Activated T-cell treated with anti-CD3 and anti-CD28 coated beads, Interleukin-2, amount 50 U/mL, for 1 hour (primary cell): ENCODE measurements around the gene PDZD7.
"Not testable (repeated sequence)": the region's sequence is repeated elsewhere in the genome, so short reads cannot be mapped to it uniquely, and the experiment has no call there.

ENCODE experiments used
- DNase-seq: peaks from one replicate; pipeline ENCODE4 v3.0.0-alpha.2; 2020

PDZD7 gene

GRCh38 chr10:101038484-101038883 lies 7.6 kb upstream of the PDZD7 start:
- no peak for DNase-seq

GRCh38 chr10:101036726-101037125 lies 5.8 kb upstream of the PDZD7 start:
- DNase-seq: no peak

GRCh38 chr10:101035916-101036702 lies 5.2 kb upstream of the PDZD7 start:
- DNase-seq: no peak

DNA sequence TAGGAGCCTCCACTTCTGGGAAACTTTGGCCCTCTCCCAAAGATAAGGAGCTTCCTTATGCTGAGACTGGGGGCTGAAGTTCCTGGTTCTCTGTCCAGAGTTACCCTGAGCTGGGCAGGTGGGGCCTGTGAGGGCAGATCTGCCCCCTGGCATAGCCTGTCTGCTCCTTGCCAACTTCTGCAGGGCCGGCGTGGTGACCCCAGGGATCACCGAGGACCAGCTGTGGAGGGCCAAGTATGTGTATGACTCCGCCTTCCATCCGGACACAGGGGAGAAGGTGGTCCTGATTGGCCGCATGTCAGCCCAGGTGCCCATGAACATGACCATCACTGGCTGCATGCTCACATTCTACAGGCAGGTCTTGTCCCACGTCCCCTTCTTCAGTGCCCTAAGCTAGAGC lies 4.4 kb upstream of the PDZD7 start:
- DNase-seq: no peak

DNA sequence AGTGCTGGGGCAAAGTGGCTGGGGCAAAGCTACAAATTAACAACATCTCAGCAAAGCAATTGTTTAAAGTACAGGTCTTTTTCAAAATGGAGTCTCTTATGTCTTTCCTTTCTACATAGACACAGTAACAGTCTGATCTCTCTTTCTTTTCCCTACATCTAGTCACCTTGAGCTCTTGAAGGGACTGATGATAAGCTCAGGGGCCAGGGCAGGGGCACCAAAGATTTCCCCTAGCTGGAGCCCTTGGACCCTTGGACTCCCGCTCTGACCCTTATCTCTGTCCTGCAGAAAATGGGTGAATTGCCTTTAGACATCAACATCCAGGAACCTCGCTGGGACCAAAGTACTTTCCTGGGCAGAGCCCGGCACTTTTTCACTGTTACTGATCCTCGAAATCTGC lies 3.5 kb upstream of the PDZD7 start:
- DNase-seq: not testable (repeated sequence)

DNA sequence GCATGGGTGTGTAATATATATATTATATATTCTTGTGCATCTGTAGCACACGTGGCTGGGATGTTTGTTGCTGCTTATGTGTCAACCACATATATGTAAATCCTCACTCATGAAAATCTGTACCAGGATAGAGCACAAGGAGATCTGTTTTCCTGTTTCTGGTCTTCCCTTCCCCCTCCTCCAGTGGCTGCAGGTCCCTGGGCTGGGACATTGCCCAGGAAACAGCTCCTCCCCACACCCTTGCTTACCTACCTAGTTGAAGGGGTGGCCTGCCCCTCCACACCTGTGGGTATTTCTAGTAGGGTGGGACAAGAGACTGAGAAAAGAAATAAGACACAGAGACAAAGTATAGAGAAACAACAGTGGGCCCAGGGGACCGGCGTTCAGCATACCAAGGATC lies 2.3 kb upstream of the PDZD7 start:
- no peak for DNase-seq

- DNase-seq: no peak
These were observed 1.8 kb upstream of the PDZD7 start for GRCh38 chr10:101032637-101033224.

DNA sequence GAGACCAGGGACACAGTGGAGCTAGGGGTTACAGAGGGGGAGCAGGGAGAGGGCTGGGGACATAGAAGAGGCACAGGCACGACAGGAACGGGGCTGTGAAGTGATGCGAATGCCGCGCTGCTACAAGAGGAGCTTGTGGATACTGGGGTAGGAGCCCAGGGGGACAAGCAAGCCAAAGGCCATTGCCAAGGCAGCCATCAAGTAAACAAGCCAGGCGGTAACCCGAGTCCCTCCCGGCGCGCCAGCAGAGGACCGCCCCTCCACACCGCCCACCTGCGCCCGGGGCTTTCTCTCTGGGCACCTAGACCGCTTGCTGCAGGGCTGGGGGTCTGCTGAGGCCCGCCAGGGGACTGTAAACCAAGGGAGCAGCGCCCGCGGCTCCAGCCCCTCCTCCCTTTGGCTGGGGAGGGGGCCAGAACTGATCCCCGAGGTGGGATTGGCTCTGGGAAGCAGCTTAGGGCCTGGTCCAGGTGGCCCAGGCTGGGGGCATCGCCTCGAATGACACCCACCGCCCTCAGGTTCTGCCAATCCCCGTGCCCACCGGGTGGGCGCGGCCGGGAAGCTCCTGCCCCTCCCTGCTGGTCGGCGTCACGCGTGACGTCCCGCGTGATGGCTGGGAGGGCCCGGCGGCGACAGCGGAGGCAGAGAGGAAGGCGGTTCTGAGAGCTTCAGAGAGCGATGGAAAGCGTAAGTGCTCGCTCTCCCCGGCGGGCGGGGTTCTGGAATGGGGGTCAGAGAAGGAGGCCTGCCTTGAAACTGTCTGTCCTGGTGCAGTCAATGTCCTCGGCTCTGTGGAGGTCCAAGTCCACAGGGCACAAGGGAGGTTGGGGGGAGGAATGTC lies 1.1 kb upstream of the PDZD7 start:
- peak; percentile 89 for DNase-seq

DNA sequence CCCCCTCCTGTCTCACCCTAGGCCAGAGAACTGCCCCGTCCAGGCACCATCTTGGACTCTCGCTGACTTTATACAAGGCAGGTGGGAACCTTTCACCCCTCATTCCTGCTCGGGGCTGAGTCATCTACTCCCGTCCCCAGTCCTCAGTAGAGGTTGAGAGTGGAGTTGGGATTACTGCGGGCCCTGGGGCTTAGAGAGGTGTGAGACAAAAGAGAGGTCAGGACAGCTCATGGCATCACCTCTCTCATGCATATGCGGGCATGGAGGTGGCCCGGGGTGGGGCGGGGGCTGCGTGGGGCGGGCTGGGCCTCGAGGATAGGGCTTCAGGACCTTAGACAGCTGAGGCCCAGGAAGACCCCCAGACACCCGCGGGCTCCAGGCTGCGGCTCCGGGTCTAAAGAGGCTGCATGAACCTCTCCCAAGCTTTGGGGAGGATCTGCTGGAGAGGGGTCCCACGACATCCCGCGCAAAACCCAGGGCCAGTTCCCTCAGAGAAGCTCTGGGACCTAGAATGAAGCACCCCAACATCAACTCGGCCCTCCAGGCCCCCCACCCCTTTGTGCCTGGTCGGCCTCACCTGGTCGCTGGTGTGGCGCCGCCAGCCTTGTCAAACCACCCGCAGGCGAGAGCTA lies 317 bp downstream of the PDZD7 start:
- DNase-seq: no peak

DNA sequence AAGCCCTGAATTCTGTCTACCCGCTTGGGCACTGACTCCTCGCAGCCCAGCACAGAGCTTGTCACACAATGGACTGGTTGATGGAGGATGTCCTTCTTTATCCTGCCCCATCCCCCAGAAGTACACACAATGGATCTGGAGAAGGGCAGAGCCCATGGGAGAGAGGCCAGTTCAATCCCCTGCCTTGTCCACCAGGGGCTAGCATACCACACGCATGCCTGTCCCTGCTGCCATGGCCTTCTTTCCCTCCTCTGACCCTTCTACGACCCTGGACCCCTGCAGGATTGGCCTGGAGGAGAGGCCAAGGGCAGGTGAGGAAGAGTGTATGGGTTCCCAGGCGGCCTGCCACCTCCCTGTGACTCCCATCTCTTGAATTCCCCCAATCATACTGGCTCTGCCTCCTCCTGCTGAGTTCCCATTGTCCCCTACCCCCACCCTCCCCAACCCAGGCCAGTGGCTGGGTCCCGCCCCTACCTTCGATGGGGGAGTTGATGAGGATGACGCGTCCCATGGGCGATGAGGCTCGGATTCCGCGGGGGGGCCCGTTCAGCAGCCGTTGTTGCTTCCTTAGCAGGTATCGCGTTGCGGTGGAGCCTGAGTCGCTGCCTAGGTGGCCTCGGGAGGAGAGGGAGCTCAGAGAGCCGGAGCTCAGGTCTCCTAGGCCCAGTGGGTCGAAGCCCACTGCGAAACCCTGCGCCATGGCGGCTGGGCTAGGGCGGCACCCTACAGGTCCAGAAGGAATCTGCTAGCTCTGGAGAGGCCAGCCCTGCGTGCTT lies 1.2 kb downstream of the PDZD7 start:
- DNase-seq: no peak

DNA sequence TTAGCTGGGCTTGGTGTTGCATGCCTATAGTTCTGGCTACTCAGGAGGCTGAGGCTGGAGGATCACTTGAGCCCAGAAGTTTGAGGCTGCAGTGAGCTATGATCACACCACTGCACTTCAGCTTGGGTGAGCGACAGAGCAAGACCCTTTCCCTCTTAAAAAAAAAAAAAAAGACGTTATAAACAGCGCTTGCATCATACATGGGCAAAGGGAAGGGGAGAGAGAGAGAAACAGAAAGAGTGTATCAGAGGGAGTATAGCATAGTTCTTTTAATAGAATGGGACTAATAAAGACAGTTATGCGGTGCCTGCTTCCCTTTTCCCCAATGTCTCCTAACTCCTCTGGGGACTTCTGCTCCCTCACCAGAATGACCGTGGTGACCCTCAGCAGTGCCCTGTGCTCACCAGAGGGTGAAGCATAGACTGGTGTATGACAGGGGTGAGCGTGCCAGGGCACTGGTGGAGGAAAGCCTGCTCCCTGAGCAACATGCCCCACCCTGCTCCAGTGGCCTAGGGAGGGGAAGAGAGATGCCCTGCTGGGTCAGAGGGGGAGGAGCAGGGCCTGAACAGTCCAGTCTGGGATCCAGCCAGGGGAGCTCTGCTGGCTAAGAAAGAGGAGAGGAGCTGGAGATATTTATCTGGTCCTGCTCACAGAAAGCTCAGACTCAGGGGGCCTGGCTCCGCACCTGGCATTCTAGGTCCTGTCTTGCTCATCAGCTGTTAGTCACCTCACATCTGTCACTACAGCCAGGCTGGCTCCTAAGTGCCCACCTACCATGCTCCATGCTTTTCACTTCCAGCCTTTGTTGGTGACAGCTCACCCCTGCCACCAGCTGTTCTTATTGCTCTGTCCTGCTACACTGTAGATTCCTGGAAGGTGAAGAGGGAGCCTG lies 2.2 kb downstream of the PDZD7 start:
- no peak for DNase-seq

DNA sequence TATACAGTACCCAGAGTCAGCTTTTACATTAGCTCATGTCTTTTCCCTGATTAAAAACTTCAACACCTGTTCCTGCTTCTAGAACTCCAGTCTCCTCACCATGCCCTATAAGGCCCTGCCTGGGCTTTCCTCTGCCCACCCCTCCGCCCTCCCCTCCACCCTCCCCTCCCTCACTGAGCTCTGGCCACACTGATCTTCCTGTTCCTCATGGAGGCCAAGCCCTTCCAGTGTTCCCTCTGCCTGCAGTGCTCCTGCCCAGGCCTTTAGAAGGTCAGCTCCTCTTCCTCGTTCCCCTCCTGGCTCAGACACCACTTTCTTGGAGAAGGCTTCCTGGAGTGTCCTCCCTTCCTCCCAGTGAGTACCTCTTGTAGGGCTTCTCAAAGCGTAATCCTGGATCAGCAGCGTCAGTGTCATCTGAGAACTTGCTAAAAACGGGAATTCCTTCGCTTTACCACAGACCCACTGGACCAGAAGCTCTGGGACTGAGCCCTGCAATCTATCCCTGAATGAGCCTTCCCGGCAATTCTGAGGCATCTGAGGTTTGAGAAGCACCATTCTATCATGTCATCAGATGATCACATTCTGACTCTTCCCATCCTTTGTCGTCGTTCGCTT lies 3.7 kb downstream of the PDZD7 start:
- DNase-seq: no peak

GRCh38 chr10:101022967-101023705 lies 7.8 kb downstream of the PDZD7 start:
- no peak for DNase-seq

DNA sequence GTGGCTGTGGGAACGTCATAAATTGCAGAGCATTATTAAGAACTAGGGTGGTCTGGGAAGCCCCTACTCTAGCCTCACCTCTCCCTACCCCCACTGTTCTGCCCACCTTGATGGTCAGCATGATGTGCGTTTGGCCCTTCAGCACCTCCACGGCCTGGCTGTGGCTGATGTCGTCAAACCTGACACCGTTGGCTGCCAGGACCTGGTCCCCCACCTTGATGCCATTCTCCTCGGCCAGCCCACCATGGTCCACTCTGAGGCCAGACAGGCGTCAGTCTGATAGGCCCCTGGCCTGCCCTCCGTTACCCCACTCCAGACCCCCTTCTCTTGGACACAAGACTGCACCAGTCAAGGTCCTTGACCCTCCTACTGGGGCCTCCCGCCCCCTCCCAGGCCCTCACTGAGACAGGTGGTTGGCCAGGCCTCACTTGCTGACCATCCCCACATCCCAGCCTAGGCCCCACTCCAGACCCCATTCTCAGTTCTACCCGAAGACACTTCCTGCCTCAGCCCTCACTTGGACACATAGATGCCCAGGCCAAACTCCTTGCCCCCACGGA lies 9.2 kb downstream of the PDZD7 start:
- DNase-seq: no peak

DNA sequence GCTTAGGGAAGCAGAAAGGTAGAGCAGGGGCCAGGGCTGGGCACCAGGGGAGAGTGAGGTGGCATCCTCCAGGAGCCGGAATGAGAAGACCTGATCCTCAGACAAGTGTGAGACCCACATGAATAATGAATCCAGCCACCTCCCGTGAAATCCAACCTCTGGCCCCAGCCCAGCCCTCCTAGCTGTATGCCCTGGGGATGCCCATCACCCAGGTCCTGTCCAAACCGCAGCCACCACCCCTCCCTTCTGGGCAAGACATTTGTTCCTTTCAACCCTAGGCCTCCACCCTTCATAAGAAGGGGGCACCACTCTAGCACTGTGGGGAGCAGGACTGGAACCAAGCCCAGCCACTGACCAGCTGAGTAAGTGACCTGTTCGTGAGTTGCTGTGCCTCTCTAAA lies 9.7 kb downstream of the PDZD7 start:
- no peak for DNase-seq

DNA sequence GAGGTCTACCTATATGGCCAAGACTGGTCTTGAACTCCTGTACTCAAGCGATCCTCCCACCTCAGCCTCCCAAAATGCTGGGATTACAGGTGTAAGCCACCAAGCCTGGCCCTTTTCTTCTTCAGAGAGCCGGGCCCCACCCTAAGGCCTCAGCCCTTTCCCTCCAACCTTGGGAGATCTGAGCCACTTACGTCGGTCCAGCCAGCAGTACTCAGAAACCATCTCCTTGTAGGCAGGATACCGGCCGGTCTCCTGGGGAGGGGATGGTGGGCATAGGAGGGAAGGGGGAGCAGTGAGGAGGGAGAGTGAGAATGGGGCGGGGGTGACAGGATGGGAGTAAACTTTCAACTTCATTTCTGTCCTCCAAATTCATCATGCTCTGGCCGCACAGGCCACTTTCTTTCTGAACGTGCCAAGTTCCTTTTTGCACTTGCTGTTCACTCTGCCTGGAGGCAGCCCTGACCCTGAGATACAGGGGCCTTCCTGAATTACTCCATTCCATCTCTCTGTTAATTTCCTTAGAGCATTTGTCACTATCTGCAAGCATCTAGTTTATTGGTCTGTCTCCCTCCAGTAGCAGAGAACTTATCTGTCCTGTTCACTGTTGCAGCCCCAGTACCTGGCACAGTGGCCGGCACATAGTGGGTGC lies 10.4 kb downstream of the PDZD7 start:
- no peak for DNase-seq

DNA sequence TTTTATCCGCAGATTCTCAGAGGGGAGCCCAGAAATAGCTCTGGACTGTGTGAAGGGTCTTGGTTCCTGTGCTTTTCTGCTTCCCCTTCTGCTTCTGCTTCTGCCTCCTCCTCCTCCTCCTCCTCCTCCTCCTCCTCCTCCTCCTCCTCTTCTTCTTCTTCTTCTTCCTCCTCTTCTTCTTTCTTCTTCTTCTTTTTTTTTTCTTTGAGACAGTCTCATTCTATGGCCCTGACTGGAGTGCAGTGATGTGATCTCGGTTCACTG lies 11.6 kb downstream of the PDZD7 start:
- no peak for DNase-seq

GRCh38 chr10:101018600-101019439 lies 12.1 kb downstream of the PDZD7 start:
- peak; percentile 79 for DNase-seq

- DNase-seq: no peak
These were observed 12.8 kb downstream of the PDZD7 start for GRCh38 chr10:101018118-101018599.
